Measurements from ENCODE around the gene PTBP1.

GRCh38 chr19:845707-846521 lies 48.7 kb downstream of the PTBP1 start:
- TF ChIP-seq CTCF (IDR thresholded peaks at IDR 0.05; ENCODE audit: insufficient read depth, low read length, poor library complexity, severe bottlenecking), result no peak
- no peak for TF ChIP-seq EZH2phosphoT487 (conservative IDR thresholded peaks at IDR 0.05; ENCODE audit: low read length)

Data from SU-DHL-6 (cell line).